HG03354 (cell line): ENCODE measurements around the gene PRKCG.
"Not testable (repeated sequence)": the region's sequence is repeated elsewhere in the genome, so short reads cannot be mapped to it uniquely, and the experiment has no call there.

Experiments
- ATAC-seq: cut with Tn5 transposase; IDR thresholded peaks from one replicate; pipeline ENCODE4 v1.9.1; 2021; ENCODE audit warnings: mild to moderate bottlenecking; ENCODE audit not compliant: unreplicated experiment, poor library complexity, severe bottlenecking

The PRKCG gene

GRCh38 chr19:53881482-53882390 is at the start of gene PRKCG:
Gene PRKCG (plus strand): TSS chr19:53882197. CDS start chr19:53882495, 298 bp downstream.
- no peak for ATAC-seq

- ATAC-seq: not testable (repeated sequence)
Measured at GRCh38 chr19:53832861-53833260, 49.1 kb upstream of the PRKCG start.

- ATAC-seq: not testable (repeated sequence)
Measured at GRCh38 chr19:53838446-53838845, 43.6 kb upstream of the PRKCG start.

GRCh38 chr19:53840241-53840640 is 41.8 kb upstream of the PRKCG start:
- ATAC-seq: not testable (repeated sequence)

DNA sequence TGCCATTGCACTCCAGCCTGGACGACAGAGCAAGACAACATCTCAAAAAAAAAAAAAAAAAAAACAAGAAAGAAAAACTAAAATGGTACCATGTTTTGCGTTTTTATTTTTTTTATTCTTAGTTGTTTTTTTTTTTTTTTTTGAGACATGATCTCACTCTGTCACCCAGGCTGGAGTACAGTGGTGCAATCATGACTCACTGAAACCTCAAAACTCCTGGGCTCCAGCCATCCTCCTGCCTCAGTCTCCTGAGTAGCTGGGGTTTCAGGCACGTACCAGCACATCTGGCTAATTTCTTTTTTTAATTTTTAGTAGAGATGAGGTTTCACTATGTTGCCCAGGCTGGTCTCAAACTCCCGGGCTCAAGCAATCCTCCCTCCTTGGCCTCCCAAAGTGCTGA is 41.1 kb upstream of the PRKCG start:
- not testable (repeated sequence) for ATAC-seq

DNA sequence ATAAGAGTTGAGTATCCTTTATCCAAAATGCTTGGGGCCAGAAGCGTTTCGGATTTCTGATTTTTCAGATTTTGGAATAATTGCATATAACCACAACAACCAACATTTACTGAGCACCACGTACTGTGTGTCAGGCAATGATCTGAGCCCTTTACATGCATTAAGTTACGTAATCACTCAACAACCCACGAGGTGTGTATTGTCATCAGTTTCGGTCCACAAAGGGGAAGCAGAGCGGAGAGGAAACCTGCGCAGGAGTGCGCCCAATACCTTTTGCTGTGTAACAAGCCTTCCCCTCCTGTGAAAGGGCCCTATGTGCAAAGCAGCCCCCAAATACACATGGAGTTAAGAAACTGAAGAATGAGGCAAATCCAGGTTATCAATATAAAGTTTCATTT is 37.1 kb upstream of the PRKCG start:
- no peak for ATAC-seq

DNA sequence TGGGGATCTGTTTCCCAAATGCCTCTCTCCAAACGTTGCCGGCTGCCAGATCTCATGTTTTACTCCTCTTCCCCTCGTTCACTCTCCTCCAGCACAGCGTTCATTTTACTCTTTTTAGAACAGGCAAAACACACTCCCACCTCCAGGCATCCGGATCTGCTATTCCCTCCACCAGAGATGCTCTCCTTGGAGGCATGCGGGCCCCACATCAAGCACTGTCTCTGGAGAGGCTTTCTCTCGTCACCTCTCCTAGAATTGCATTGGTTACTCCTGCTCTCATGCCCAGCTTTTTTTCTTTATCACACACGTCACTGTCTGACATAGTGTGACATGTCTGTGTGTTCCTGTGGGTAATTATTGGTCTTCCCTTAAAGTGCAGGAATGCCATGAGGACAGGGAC is 34.4 kb upstream of the PRKCG start:
- ATAC-seq: no peak

GRCh38 chr19:53849237-53849676 is 32.7 kb upstream of the PRKCG start:
- ATAC-seq: no peak

DNA sequence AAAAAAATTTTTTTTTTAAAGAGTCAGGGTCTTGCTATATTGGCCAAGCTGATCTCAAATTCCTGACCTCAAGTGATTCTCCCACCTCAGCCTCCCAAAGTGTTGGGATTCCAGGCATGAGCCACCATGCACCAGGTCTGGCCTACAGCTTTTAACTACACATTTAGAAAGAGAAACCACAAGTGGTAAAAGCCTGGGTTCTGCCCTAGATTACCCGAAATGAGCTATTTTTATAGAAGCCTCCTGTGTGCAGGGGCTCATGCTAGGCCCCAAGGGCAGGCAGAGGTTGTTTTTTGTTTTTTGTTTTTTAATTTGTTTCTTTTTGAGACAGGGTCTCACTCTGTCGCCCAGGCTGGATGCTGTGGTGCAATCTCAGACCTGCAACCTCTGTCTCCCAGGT is 28.3 kb upstream of the PRKCG start:
- ATAC-seq: no peak

DNA sequence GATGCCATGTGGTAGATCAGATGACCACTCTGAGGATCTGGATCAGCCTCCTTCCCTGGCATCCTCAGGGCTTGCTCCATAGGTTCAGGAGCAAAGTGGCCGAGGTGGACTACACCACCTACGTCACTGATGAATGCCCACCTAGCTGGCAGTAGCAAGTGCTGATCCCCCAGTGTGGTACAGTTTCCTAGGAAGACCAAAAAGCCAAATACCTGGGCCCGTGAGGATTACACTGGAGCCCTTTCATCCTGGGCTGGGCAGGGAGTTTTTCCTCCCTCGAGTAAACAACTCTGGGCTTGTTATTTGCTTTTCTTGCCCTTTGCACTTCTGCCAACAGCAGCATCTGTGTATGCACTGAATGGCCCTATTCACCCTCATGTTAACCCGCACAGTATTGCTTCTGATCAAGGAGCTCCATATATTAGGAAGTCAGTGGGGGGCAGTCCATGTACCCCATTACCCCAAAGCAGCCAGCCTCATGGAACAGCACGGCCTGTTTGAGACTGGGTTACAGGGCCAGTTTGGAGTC is 17.6 kb upstream of the PRKCG start:
- ATAC-seq: no peak

DNA sequence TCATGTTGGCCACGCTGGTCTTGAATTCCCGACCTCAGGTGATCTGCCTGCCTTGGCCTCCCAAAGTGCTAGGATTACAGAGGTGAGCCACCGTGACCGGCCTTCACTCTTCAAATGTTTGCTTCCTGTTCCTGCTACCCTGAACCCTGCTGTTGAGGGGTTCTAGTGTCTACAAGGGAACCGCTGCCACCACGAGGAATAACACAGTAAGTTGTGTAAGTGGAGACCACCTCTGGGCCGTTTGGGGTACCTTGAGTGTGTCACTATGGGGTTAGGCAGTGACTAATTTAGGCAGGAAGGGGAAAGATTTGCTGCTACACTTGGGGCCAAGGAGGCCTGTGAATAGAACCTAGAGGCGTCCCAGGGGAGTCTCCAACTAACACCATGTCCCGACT is 16.5 kb upstream of the PRKCG start:
- no peak for ATAC-seq

DNA sequence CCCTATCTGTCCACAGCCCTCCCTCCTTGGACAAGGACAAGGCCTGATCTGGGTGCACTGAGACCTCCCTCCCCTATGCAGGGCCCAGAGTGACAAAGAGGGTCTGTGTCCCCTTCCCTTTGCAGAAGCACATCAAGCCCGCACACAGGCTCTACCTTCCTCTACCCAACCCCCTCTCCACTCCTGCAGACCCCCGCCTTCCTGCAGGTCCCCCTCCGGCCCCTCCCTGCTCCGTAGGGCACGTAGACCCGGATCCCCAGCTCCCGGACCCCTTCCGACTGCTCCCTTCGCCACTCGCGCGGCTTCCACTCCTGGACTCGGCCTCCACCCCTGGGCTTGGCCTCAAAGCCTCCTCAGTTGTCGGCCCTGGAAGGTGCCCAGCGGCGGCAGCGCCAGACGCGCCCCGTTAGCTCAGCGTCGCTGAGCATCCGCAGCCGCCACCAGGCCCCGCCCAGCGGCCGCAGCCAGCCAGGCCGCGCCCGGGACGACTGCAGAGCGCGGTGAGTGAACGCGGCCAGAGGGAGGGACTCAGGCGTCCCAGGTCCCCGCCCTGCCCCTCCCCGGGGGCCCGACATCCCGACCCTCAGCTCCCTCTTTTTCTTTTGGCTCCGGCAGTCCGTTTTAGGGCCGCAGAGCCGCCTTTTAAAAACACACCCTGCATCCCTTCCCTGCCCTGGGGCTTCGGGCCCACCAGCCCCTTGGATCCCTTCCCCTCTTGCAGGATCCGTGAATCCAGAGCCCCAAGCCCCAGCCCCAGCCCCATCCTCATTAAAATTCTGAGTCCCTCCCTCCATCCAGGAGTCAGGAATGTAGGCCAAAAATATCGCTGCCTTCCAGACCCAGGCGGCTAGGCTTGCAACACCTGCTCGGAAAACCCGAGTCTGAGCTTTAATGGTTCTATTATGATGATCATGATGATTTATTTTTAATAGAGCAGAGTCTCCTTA is 15.8 kb upstream of the PRKCG start:
- ATAC-seq: peak; percentile 24

GRCh38 chr19:53866865-53867224 is 15.2 kb upstream of the PRKCG start:
- ATAC-seq: no peak

DNA sequence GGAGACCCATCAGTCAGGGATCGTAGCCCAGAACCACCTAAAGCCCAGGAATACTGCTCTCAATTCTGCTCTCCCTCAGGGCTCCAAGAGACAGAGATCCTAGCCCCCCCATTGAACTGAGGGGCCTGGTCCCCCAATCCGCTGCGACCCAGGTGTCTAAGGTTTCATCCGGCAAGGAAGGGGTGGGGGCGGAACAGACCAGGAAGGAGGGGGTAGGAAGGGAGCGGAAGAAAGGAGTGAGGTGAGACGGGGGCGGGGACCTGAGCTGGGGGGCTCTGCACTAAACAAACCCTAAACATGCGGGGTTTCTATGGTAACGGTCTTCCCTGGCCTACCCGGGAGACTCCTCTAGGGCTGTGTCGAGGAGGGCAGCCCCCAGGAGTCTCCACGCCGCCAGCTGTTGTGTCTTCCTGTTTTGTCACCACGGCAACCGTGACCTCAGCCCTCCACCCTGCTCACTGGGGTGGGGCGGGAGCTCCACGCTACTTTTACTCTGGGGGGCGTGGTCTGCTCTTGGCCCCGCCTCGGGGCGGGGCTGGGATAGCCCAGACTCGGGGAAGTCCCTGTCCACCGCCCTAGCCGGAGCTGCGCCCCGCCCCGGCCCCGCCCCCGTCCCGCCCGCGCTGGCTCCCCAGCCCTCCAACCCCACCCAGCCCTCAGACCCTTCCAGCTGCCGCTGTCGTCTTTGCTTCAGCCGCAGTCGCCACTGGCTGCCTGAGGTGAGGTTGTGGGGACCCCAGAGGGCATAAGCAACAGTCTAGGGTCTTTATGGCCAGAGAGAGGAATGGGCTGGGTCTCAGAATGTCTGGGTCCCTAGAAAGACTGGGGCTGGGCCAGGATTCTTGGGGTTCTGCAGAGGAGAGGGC is 14.5 kb upstream of the PRKCG start, which contains the start of gene MYADM:
Gene MYADM, plus strand, starts transcription at position 659 of the 866 bp plus-strand sequence. CDS start 5,647 bp downstream, outside the sequence.
- ATAC-seq: peak; percentile 76

DNA sequence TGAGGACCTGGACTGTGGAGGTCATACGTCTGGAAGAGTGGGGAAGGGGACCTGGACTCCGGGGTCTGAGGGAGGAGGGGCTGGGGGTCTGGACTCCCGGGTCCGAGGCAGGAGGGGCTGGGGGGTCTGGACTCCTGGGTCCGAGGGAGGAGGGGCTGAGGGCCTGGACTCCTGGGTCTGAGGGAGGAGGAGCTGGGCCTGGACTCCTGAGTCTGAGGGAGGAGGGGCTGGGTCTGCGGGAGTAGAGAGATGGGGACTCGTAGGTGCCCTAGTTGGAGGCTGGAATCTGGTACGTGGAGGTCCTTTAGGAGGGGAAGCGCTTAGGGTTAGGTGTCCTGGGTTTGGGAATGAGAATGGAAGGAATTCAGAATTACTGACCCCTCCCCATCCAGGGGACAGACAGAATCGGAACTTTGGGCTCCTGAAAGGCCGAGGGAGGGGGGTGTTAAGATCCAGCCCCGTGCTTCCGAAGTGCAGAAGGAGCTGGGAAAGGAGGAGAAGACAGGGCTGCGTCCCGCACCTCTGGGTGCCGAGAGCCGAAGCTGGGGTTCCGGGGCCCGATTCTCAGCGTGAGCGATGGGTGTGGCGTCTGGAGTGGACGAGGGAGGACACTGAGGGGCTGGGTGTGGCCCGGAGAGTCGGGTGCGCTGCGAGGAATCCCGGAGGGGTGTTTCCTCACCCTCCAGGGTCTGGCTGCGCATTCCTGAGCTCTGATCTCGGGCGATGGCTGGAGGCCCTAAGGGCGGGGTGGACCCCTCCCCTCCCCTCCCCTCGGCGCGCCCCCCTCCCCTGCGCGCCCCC is 13.7 kb upstream of the PRKCG start:
- no peak for ATAC-seq

- no peak for ATAC-seq
Measured at GRCh38 chr19:53868892-53869804, 12.8 kb upstream of the PRKCG start.

- ATAC-seq: not testable (repeated sequence)
Measured at GRCh38 chr19:53869805-53870484, 12.1 kb upstream of the PRKCG start.
